ENCODE measurements around the gene TGM2.

TGM2 gene

GRCh38 chr20:38178065-38178491 lies 13.0 kb upstream of the TGM2 start:
- no peak for DNase-seq (ENCODE audit: extremely low read depth in 1 of 2, low read depth in 1 of 2)

- no peak for DNase-seq (ENCODE audit: extremely low read depth in 1 of 2, low read depth in 1 of 2)
Observed at GRCh38 chr20:38177201-38177600, 12.1 kb upstream of the TGM2 start.

GRCh38 chr20:38175304-38176180 lies 10.5 kb upstream of the TGM2 start:
- no peak for DNase-seq (ENCODE audit: extremely low read depth in 1 of 2, low read depth in 1 of 2)

DNA sequence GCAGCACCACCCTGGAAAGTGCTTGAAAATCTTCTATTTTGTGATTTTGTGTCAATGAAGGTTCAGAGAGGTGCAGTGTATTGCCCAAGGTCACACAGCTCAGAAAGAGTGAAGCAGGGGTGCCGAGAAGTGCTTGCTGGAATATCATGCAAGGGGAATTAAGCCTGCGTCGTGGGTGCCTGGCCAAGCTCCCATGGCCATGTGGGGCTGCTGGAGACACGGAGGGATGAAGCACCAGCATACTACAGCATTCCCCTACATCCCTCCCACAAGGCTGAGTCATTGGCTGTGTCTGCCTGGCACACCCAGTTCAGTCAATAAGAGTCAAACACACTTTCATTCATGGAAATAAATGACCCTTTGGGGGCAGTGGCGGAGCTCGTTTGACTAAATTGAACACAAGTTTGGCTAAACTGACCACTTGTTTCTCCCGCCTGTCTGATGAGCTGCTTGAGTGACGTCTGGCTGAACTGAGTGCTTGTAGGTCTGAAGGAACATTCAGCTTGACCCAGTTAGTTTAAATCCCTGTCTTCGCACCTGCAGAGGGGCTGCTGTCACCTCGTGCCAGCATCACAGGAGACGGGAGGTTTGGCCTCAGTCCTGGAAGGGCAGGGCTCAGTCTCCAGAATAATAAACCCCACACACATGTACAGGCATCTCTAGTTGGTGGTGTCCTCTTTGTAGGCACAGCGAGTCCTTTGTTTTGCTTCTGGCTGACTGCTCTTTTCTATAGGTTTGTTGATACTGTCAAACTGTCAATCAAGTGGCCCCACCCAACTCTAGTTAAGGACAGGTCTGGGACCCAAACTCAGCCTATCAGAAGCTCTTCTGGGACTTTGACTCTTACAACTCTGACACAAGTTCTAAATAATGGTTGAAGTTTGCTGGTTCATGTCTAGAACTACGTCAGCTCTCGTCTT lies 8.4 kb upstream of the TGM2 start:
- no peak for DNase-seq (ENCODE audit: extremely low read depth in 1 of 2, low read depth in 1 of 2)

GRCh38 chr20:38172408-38172807 lies 7.3 kb upstream of the TGM2 start:
- no peak for DNase-seq (ENCODE audit: extremely low read depth in 1 of 2, low read depth in 1 of 2)

DNA sequence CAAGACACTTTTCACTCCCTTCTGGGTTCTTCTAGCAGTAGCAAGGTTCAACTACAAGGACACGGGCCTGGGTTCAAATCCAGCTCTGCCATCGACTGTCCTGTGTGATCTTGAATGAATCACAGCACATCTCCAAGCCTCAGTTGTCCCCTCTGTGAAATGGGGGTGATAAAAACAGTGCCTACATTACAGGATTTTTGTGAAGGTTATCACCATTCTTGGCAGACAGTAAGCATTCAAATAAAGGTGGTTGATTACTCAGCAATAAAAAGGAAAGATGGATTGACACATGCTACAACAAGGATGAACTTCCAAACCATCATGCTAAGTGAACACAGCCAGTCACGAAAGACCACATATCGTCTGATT lies 6.6 kb upstream of the TGM2 start:
- no peak for DNase-seq (ENCODE audit: extremely low read depth in 1 of 2, low read depth in 1 of 2)

- no peak for DNase-seq (ENCODE audit: extremely low read depth in 1 of 2, low read depth in 1 of 2)
Observed at GRCh38 chr20:38170826-38171674, 6.0 kb upstream of the TGM2 start.

DNA sequence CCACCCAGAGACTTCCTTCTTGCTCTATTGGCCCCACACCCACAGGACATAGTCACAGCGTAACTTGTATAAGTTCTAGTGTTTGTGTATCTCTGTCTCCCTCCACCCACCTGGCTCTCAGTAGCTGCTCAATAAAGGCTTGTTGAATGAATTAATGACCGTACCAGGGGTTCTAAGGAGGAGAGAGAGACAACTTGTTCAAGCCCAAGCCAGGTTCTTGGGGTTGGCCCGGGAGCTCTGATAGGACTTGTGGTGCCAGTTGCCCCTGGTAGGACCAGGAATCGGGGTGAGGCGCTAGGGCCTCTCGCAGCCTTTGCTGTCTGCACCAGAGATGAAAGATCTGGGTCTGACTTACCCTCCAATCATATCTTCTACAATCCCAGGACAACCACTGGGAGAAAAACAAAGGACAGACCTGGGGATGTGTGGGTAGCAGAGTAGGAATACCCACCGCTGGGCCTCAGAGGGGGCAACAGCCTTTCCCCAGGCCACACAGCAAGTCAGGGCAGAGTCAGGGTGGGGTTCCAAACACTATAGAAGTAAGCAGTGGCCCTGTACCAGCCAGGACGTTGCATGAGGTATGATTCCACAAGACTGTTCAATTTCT lies 5.3 kb upstream of the TGM2 start:
- no peak for DNase-seq (ENCODE audit: extremely low read depth in 1 of 2, low read depth in 1 of 2)

GRCh38 chr20:38169636-38170193 lies 4.6 kb upstream of the TGM2 start:
- no peak for DNase-seq (ENCODE audit: extremely low read depth in 1 of 2, low read depth in 1 of 2)

GRCh38 chr20:38168791-38169589 lies 3.9 kb upstream of the TGM2 start:
- no peak for DNase-seq (ENCODE audit: extremely low read depth in 1 of 2, low read depth in 1 of 2)

- DNase-seq (ENCODE audit: extremely low read depth in 1 of 2, low read depth in 1 of 2), result peak in 1 of 2 donors; percentile 3
Observed at GRCh38 chr20:38167851-38168760, 3.0 kb upstream of the TGM2 start.

DNA sequence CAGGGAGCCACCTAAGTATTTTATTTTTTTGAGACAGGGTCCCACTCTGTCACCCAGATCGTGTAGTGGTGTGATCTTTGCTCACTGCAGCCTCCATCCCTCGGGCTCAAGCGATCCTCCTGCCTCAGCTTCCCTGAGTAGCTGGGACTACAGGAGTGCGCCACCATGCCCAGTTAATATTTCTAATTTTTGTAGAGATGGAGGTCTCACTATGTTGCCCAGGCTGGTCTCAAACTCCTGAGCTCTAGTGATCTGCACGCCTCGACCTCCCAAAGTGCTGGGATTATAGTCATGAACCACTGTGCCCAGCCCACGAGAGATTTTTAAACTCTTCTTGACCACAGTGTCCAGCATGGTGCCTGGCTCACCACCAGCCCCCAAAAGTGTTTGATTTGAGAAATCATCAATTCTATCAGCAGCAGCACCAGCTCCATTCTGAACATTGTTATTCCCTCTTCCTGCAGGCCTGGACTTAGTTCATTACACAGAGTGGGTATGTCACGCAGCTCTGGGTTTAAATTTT lies 2.3 kb upstream of the TGM2 start:
- DNase-seq (ENCODE audit: extremely low read depth in 1 of 2, low read depth in 1 of 2), result no peak

- no peak for DNase-seq (ENCODE audit: extremely low read depth in 1 of 2, low read depth in 1 of 2)
Observed at GRCh38 chr20:38166703-38167233, 1.7 kb upstream of the TGM2 start.

- no peak for DNase-seq (ENCODE audit: extremely low read depth in 1 of 2, low read depth in 1 of 2)
Observed at GRCh38 chr20:38165966-38166702, 1.1 kb upstream of the TGM2 start.

DNA sequence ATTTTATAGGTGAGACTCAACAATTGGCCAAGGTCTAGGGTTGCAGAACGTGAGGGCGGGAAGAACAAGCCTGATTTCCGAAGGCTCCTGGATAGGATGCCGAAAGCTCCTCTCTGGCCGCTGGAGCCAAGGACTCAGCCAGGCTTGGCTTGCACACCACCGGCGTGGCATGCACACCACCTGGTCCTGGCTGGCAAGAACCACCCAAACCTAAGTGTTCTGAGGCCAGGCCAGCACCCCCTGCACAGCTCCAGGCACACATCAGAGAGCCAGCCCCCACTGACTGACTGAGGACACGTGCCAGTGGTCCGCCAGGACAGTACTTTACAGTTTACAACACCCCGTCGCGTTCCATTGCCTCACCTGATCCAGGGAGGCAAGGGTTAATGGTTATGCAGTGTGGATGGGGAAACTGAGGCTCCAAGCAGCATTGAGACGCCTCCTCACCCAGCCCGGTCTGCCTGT lies 414 bp downstream of the TGM2 start:
- no peak for DNase-seq (ENCODE audit: extremely low read depth in 1 of 2, low read depth in 1 of 2)

DNA sequence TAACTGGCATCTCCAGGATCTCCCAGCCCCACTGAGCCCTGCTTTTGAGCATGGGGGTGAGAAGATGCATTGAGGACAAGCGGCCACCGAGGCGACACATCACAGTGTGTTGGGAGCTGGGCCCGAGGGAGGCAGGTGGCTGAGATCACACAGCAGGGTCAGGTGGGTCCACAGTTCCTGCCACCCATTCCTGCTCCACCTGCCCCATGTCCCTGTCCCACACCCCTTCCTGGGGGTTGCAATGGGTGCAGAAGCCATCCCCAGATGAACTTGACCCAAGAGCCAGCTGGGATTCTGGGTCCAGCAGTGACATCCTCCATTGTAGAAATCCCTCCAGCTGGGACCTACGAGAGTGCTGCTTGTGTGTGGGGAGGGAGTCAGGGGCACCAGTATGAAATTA lies 1.0 kb downstream of the TGM2 start:
- DNase-seq (ENCODE audit: extremely low read depth in 1 of 2, low read depth in 1 of 2), result no peak
